ENCODE measurements around the gene DEFB124. TPM values are rescaled to one million over a fixed set of nuclear protein-coding genes. Genes with fewer than 3 reads are reported as not detected.
"Not testable (repeated sequence)": the region's sequence is repeated elsewhere in the genome, so short reads cannot be mapped to it uniquely, and the experiment has no call there.

DEFB124 gene
- total RNA-seq, 6 experiments from 2014 or later = not detected

GRCh38 chr20:31502884-31503673, 28.2 kb upstream of the DEFB124 start:
- H3K27ac ChIP-seq; H3K4me1 ChIP-seq; H3K36me3 ChIP-seq; H3K9me3 ChIP-seq; intact Hi-C loops (cut with DNase I); H3K4me3 ChIP-seq; H3K27me3 ChIP-seq: not testable (repeated sequence)
- WGBS (ENCODE audit: insufficient coverage, low coverage, low lambda C conversion rate, missing lambda C conversion rate) = 27% methylated on average over 19 of the region's 20 CpGs
- peak; percentile 93 to 94 (median 94) for TF ChIP-seq CTCF (IDR thresholded peaks at IDR 0.05)
- ATAC-seq (peak; percentile 98 to 99 (median 99)), DNase-seq (peak; percentile 84 to 87 (median 87))

DNA sequence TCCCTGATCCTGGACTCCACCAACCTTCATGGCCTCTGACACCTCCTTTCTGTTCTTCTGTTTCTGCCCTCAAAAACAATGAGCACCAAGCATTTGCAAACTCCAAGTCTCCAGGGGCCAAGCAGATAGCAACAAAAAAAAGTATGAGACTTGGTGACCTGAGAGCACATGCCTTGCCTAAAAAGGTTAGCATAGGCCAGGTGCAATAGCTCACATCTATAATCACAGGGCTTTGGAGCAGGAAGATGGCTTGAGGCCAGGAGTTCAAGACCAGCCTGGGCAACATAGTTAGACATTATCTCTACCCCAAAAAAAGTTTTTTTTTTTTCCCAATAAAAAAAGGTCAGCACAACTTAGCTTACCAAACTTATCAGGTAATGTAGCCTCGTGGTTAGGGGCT, 25.6 kb upstream of the DEFB124 start:
- H3K4me1 ChIP-seq = no peaks in the 10 kb centered on the region
- intact Hi-C loops (cut with DNase I) = no loop called here
- no peaks in the 10 kb centered on the region for H3K36me3 ChIP-seq
- no peak for ATAC-seq
- no peak for DNase-seq
- no peak for TF ChIP-seq CTCF (IDR thresholded peaks at IDR 0.05)
- no peak for TF ChIP-seq POLR2A (IDR thresholded peaks at IDR 0.05)
- no peaks in the 10 kb centered on the region for H3K9me3 ChIP-seq
- no peak overlapping the region for H3K4me3 ChIP-seq
- WGBS (ENCODE audit: insufficient coverage, low coverage, low lambda C conversion rate, missing lambda C conversion rate) = 40% methylated on average over 1 of the region's 1 CpG
- H3K27me3 ChIP-seq = no peaks in the 10 kb centered on the region
- no peak overlapping the region for H3K27ac ChIP-seq

DNA sequence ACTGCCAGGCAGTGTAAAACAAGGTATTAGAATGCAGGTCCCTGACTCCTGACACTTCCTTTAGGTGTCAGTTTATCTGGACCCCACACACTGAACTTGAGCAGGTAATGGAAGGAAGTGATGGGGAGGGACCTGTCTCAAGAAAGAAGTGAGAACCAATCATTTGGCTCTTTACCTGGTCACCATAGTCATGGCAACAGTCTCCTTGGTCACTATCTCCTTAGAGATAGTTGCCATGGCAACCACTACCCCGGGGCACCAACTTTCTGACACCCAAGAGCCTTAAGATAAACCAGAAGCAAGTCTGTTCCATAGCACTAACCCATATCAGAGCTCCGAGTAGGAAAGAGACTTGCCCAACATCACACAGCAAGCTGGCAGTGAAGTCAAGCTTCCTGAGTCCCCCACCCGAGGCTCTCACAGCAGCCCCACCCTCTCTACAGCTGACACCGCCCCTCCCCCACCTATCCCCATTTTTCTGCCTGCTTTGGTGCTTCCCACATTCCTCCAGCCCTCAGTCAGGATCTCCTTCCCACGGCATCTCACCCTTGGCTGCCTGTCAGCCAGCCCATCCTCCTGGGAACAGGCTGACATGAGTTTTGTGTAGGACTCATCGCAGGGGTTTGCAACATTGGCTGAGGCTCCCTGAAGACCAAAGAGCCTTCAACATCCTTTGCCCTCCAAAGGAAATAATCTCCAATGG, 23.1 kb upstream of the DEFB124 start:
- Histone ChIP-seq H3K27ac (no peak overlapping the region), H3K36me3 (no peaks in the 10 kb centered on the region), H3K4me3 (no peak overlapping the region), H3K27me3 (no peaks in the 10 kb centered on the region), H3K9me3 (no peaks in the 10 kb centered on the region), H3K4me1 (no peaks in the 10 kb centered on the region)
- intact Hi-C loops (cut with DNase I) = no loop called here
- ATAC-seq (no peak), DNase-seq (no peak)
- TF ChIP-seq CTCF (IDR thresholded peaks at IDR 0.05) (no peak), POLR2A (IDR thresholded peaks at IDR 0.05) (no peak)
- WGBS (ENCODE audit: insufficient coverage, low coverage, low lambda C conversion rate, missing lambda C conversion rate) = 17% methylated on average over 3 of the region's 6 CpGs

DNA sequence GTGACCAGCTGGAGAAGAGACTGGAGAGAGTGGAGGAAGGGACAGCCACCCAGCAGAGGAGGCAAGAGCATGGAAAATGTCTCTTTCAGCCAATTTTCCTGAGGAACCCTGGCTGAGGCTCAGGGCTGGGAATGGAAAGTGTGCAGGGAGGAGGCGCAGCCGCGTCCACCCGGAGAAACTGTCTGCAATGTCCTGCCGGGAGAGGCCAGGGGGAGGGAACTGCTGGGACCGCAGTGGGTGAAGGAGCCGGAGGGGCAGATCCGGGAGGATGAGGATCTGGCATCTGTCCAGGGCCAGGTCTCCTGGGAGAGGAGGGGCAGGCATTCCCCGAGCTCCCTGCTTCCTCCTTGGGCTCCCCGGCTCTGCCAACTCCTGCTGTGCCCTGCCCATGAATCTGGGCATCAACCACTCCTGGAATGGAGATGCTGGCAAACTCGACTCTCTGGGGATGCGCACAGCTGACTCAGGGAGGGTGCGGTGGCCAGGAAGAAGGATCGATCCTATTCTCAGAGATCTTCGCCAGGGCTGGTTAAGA, 21.9 kb upstream of the DEFB124 start:
- WGBS (ENCODE audit: insufficient coverage, low coverage, low lambda C conversion rate, missing lambda C conversion rate) = 43% methylated on average over 3 of the region's 15 CpGs
- Histone ChIP-seq H3K27me3 (no peaks in the 10 kb centered on the region), H3K4me3 (no peak overlapping the region), H3K36me3 (no peaks in the 10 kb centered on the region), H3K9me3 (no peaks in the 10 kb centered on the region), H3K27ac (no peak overlapping the region), H3K4me1 (no peaks in the 10 kb centered on the region)
- DNase-seq = peak in 2 of 3 donors; percentile 41 to 55
- intact Hi-C loops (cut with DNase I) = no loop called here
- peak; percentile 38 to 71 (median 56) for ATAC-seq
- no peak for TF ChIP-seq POLR2A (IDR thresholded peaks at IDR 0.05)
- TF ChIP-seq CTCF (IDR thresholded peaks at IDR 0.05) = no peak

Data from right lobe of liver (tissue), 6 donors.